ENCODE data around the gene GPD2.

GRCh38 chr2:156436497-156437085 is 412 bp downstream of the GPD2 start:
- no peak for TF ChIP-seq POLR2A (IDR thresholded peaks at IDR 0.05; ENCODE audit: low read depth, low read length)
- TF ChIP-seq TAF1 (IDR thresholded peaks at IDR 0.05; ENCODE audit: borderline replicate concordance, low read depth, low read length): no peak

Measured in GM12892 (cell line).